HG02642 (cell line): ENCODE data around the gene PIK3C2G.
"Not testable (repeated sequence)": the region's sequence is repeated elsewhere in the genome, so short reads cannot be mapped to it uniquely, and the experiment has no call there.

Experiments used
- ATAC-seq: cut with Tn5 transposase; IDR thresholded peaks from one replicate; pipeline ENCODE4 v1.9.1; 2021; ENCODE audit warnings: mild to moderate bottlenecking; ENCODE audit not compliant: unreplicated experiment, poor library complexity

The PIK3C2G gene

DNA sequence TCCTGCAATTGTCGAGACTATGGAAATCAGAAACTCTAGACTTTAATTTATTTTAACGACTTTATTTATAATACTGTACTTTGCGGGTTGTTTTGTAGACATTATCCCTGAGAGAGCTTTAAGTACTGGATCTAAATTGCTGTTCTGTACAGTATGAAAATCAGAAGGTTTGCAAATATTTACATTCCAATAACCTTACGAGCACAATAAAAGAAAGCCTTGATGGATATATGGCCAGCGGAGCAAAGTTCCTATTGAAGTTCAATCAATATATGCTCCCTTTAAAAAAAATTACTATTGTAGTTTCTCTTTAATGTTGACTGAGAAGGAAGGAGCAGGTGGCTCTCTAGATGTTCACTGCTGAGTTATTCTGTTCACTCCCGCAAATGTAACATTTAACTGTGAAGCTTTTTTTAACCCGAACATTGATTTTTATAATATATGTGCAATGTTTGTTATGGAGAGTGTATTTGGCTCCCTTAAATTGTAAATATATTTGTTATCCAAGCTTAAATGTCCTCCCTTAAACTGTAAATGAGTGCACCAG is 241.2 kb downstream of the PIK3C2G start:
- no peak for ATAC-seq

DNA sequence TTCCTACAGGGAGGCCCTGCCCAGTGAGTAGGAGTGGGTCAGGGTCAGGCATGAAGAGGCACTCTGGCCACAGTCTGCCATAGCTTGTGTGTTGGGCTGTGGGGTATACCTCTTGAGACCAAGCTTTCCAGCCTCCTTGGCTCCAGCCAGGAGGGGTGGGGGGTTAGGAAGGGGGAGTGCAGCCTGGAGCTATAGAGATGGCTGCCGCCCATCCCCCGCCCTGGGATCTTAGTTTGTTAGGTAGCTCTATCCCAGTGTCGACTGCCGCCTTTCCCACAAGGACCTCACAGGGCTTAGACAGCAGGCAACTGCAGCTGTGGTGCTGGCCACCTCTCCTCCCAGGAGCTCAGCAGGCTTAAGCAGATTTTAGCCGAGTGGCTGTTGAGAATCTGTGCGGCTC is 260.1 kb downstream of the PIK3C2G start:
- ATAC-seq: no peak

DNA sequence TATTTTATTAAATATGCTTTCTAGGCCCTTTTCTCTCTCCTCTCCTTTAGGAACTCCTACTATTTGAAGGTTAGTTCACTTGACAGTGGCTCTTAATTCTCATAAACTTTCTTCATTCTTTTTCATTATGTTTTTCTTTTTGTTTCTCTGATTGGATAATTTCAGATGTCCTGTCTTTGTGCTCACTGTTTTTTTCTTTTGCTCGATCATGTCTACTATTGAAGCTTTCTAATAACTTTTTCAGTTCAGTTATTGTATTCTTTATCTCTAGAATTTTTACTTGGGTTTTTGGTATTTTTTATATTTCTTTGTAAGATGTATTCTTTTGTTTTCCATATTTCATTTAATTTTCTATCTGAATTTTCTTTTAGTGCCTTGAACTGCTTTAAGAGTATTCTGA is 261.5 kb downstream of the PIK3C2G start:
- ATAC-seq: no peak

DNA sequence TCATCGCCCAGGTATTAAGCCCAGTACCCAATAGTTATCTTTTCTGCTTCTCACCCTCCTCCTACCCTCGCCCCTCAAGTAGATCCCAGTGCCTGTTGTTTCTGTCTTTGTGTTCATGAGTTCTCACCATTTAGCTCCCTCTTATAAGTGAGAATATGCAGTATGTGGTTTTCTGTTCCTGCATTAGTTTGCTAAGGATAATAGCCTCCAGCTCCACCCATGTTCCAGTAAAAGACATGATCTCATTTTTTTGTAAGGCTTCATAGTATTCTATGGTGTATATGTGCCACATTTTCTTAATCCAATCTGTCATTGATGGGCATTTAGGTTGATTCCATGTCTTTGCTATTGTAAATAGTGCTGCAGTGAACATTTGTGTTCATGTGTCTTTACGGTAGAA is 281.2 kb downstream of the PIK3C2G start:
- ATAC-seq: not testable (repeated sequence)

GRCh38 chr12:18546399-18546798 is 285.1 kb downstream of the PIK3C2G start:
- ATAC-seq: no peak

DNA sequence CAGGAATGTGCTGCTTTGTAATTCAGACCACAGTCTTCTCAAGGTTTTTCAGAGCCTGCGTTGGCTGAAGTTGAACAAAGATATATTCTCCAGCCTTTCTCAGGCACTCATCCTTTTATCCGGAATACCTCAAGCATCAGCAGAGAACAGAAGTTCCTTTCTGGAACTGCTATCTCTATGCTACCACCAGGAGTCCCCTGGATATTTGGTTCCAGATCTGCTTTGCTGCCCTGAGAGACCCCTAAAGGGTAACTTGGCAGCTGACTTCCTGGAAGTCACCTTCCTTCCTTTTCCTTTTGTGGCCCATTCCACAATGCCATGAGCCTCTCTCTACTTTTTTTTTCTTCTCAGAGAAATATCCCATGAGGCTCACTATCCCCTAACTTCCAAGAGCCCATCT is 288.3 kb downstream of the PIK3C2G start:
- ATAC-seq: no peak

DNA sequence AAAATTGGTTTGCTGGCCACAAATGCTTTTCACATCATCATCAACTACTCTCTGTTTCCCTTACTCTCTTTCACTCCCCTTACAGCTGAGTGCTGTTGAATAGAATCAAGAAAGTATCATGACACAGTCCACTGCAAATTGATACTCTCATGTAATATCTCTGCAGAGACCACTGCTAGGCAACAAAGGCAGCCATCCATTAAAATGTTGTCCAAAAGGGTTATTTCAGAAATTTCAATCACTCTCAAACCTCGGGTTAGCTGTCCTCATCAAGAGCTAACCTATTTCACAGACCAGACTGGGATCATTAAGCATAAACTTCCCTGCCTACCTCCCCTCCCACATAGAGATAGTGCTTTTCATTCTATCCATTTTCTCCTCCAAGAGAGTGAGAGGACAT is 289.8 kb downstream of the PIK3C2G start:
- no peak for ATAC-seq

- no peak for ATAC-seq
Observed at GRCh38 chr12:18551701-18552100, 290.4 kb downstream of the PIK3C2G start.

DNA sequence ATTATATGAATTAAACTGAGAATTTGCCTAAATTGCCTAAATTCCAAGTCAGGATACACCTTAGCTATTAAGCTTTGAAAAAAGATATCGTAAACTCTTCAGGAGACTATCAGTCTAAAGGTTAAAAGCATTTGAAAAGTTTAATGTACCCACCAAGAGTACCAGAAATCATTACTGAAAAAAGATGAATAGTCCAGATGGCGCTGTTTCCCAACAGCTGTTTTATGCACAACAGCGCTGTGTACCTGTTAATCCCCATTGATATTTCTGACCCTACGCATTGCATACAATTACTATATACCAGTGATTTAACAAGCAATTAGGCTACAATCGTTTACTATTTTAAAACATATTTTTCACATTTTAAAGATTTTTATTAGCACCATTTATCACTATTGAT is 291.5 kb downstream of the PIK3C2G start:
- no peak for ATAC-seq

DNA sequence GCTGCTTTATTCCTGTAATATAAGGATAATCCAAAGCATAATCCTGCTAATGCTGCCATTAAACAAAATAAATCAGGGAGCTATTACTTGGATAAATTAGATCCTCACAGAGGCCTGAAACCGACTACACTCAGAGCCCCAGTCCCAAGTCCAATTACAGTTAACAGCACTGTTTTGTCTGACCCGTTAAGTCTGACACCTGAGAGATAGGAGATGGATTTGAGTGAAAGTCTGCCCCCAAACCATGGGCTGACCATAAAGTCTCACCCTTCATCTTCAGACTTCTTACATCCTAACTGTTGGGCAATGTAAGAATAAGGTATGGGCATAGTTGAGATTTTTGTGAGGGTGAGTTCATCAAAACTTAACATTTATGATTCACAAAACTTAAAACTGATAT is 294.8 kb downstream of the PIK3C2G start:
- ATAC-seq: no peak

GRCh38 chr12:18559242-18559641 is 297.9 kb downstream of the PIK3C2G start:
- ATAC-seq: no peak

DNA sequence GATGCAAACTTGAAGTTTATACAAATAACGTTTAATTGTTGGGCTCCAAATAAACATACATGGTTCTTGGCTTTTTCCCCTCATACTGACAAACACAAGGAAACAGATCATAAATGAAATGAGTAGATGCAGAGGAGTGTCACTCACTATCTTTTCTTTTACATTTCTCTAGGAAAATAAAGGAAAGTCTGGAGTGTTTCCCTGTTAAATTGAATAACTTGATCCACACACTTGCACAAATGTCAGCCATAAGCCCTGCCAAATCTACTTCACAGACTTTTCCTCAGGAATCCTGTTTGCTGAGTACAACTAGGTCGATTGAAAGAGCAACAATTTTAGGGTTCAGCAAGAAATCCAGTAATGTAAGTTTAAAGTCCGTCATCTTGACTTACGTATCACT is 301.2 kb downstream of the PIK3C2G start:
- ATAC-seq: no peak

DNA sequence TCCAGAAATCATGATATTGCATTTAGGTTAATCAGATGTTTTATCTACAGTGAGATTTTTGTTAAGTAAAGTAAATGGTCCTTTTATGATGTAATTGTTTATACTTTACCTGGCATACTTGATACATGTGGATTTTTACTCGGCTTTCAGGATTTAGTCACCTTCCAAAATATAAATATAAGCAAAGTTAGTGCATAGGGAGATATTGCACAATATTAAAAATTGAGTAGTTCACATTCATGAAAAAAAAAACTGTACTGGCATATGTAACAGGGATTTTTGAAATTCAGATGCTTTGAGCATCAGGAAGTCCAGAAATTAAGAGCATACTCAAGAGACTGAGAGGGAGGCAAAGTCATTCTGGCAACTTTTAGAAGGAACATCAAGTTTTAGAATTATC is 303.0 kb downstream of the PIK3C2G start:
- ATAC-seq: no peak

- ATAC-seq: no peak
Observed at GRCh38 chr12:18567787-18568186, 306.5 kb downstream of the PIK3C2G start.

DNA sequence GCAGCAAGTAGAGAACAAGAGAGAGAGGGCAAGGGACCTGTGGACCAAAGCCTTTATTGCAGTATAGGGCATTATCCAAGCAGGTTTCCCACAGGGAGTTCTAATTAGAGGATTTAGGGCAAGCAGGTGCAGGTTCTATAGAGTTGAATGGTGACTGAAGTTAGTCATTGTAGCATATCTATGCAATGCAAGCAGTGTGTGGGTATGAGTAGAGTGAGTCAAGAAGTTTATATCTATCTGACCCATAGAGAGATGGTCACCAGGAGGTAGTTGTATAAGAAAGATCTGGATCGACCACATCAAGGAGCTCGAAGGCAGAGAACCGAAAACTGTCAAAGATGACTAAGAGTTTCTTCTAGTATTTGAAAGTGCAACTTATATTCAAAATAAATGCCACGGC is 309.2 kb downstream of the PIK3C2G start:
- no peak for ATAC-seq

DNA sequence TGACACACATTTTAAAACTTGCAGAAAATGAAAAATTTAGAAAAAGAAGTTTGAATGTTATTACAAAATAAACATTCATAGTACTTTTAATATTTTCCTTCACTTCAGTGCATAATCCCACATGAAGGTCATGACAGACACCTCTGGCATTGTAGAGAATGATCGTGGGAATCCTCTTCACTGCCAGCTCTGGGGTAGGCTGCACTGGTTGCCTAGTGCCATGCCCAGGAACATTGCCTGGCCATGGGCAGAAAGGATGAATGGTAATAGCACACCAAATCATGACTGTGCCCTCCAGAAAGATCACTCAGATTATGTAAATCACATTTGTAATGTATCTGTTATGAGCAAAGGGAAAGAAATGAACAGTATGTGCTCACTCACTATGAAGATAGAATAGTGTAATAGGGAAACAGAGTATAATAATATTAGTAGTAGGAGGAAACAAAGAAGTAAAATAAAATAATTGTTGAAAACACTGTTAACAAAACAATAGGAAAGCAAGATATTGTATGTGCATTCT is 314.8 kb downstream of the PIK3C2G start:
- ATAC-seq: no peak

- ATAC-seq: no peak
Observed at GRCh38 chr12:18576648-18577047, 315.3 kb downstream of the PIK3C2G start.

DNA sequence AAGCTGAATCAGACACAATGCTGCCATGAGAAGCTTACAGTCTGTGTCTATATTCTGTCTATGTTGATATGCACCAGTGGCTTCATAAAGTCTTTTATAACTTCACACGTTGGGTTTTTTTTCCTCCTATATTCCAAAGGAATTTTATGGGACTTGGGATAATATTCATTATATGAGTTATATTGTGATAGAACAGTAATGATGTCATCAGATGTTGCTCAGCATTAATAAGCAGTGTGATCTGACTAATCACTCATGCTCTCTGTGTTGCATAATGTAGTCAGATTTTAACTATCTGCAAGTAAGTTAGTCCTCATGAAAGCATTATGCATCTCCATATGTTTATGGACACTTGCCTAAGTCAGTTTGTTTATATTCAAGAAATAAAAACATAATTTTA is 316.9 kb downstream of the PIK3C2G start:
- ATAC-seq: no peak

DNA sequence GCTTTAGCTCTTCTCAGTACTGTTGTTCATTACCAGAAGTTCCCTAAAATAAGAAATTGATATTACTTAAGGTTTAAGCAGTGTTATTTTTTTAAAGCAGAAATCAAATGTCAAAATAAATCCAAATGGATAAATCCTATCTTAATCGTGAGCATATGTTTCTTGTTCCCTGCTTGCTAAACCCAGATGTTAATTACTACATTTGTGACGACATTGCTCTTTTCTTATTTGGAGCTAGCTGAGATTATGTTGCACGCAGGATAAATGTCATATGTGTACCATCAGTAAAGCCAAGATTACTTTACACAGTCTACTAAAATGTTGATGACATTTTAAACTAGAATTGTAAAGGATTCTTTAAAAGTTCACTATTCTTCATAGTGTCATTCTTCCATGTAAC is 319.0 kb downstream of the PIK3C2G start:
- ATAC-seq: no peak

DNA sequence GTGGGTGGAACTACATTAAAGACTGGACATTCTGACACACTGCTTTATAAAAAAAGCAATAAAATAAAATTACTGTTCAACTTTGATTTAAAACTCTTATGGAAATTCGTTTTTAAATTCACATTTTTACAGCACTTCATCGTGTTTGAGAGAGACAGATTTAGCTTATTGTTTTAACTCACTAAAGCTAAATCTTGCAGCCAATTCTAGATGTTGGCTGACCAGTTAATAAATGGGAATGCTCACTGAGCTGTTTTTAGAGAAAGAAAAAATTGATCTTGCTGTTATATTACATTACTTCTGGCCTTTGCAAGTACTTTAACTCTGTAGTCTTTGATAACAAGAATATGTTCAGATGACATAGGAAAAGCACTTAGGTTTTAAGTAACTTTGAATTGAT is 319.4 kb downstream of the PIK3C2G start:
- no peak for ATAC-seq

DNA sequence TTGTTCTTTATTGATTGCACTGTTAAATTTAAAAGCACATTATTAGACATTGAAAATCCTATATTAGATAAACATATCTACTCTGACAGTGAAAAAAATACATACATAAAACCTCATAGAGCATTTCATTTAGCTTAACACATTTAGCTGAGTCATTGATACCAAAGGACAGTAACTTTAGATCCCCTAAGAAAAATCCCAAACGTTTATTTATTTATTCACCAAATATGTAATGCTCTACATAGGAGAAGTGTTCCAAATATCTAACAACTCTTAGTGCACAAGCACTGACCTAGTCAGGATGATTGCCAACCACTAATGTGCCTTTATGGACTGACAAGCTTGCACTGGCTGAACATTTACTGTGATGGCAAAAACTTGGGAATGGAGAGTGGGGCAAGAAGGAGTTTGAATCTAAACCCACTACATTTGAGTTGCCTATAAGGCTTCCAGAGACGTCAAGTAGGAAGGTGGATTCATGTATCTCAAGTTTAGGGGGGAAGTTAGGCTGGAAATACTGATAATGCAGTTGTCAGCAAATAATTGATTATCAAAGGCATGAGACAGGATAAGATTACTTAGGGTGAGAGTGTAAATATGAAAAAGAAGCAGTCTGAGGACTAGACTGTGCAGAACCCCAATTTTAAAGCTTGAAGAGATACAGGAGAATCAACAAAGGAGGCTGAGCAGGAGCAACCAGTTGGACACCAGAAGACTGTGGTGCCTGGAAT is 320.1 kb downstream of the PIK3C2G start:
- no peak for ATAC-seq

DNA sequence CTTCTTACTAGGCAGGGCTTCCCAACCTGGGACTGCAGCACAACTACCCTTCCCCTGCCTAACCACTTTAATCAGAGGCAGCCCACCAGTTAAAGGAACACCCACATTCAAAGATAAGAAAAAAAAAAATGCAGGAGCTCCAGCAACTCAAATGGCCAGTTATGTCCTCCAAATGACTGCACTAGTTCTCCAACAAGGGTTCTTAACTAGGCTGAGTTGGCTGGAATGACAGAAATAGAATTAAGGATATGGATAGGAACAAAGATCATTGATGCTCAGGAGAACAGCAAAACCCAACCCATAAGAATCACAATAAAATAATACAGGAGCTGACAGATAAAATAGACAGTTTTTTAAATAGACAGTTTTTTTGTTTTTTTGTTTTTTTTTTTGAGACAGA is 322.3 kb downstream of the PIK3C2G start:
- no peak for ATAC-seq
